ENCODE data around the gene AJAP1. TPM values are rescaled to one million over a fixed set of nuclear protein-coding genes. Genes with fewer than 3 reads are reported as not detected.
"Not testable (repeated sequence)": the region's sequence is repeated elsewhere in the genome, so short reads cannot be mapped to it uniquely, and the experiment has no call there.

AJAP1 gene
- total RNA-seq, 6 experiments from 2014 or later, result not detected

- no peaks in the 10 kb centered on the region for H3K4me1 Mint-ChIP-seq (ENCODE audit: low read depth)
- peaks cover 56% of the 10 kb centered on the region for H3K9me3 Mint-ChIP-seq
- H3K27me3 Mint-ChIP-seq (ENCODE audit: insufficient read depth), result peaks cover 3% of the 10 kb centered on the region
- no peak overlapping the region for H3K27ac Mint-ChIP-seq
- TF ChIP-seq CTCF (IDR thresholded peaks at IDR 0.05), result no peak
- H3K4me3 Mint-ChIP-seq, result no peak overlapping the region
- DNase-seq, result no peak
- 0 out of 2 replicates have a peak, but pooled peaks cover 10% of the 10 kb centered on the region for H3K36me3 Mint-ChIP-seq (ENCODE audit: low read depth)
These were observed 9.7 kb downstream of the AJAP1 start for GRCh38 chr1:4664095-4664494.

DNA sequence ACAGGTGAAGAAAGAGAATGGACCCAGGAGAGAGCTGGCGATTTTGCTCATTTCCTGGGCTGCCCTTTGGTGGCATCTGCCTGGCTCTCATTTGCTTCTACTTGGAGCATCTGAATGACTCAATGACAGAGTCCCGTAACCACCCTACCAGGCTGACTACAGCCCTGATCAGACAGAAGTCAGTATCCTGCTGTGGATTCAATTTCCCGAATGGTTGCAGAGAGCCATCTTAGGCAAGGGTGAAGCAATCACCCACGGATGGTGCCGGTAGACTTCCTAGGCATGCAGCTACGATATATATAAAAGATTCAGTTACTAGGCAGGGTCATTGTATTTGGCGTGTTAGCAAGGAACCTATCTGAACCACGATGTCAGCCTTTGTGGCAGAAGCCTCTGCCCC, 10.2 kb downstream of the AJAP1 start:
- Mint-ChIP-seq H3K9me3 (peaks cover 56% of the 10 kb centered on the region), H3K36me3 (ENCODE audit: low read depth) (0 out of 2 replicates have a peak, but pooled peaks cover 10% of the 10 kb centered on the region), H3K27me3 (ENCODE audit: insufficient read depth) (no peaks in the 10 kb centered on the region; the same call in 1 of the 2 replicates), H3K4me3 (no peak overlapping the region), H3K4me1 (ENCODE audit: low read depth) (no peaks in the 10 kb centered on the region), H3K27ac (no peak overlapping the region)
- TF ChIP-seq CTCF (IDR thresholded peaks at IDR 0.05), result no peak
- DNase-seq, result no peak

DNA sequence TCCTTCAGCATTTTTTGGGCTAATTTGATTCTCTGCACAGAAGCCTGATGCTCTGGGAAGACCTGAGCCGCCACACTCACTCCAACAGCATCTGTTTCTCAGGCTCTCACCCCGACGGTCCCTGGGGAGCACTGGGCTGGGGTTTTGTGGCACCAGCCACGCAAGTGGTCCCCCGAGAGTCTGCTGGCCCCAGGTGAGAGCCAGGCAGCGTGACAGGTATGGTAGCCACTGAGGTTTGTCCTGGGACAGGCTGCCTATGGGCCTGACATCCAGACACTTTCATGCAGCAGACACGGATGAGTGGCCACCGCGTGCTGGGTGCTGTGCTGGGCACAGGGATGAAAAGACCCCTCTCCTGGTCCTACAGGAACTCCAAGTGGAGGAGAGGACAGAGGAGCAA, 11.0 kb downstream of the AJAP1 start:
- TF ChIP-seq CTCF (IDR thresholded peaks at IDR 0.05), result no peak
- 0 out of 2 replicates have a peak, but pooled peaks cover 10% of the 10 kb centered on the region for H3K36me3 Mint-ChIP-seq (ENCODE audit: low read depth)

GRCh38 chr1:4666683-4667082, 12.3 kb downstream of the AJAP1 start:
- not testable (repeated sequence) for DNase-seq; H3K36me3 Mint-ChIP-seq (ENCODE audit: low read depth)

More for the DNA sequence above, 11.0 kb downstream of the AJAP1 start:
- no peaks in the 10 kb centered on the region; the same call in 1 of the 2 replicates for H3K27me3 Mint-ChIP-seq (ENCODE audit: insufficient read depth)
- H3K4me3 Mint-ChIP-seq, result no peak overlapping the region
- H3K27ac Mint-ChIP-seq, result no peak overlapping the region
- no peak for DNase-seq
- H3K9me3 Mint-ChIP-seq, result peaks cover 52% of the 10 kb centered on the region
- H3K4me1 Mint-ChIP-seq (ENCODE audit: low read depth), result no peaks in the 10 kb centered on the region

DNA sequence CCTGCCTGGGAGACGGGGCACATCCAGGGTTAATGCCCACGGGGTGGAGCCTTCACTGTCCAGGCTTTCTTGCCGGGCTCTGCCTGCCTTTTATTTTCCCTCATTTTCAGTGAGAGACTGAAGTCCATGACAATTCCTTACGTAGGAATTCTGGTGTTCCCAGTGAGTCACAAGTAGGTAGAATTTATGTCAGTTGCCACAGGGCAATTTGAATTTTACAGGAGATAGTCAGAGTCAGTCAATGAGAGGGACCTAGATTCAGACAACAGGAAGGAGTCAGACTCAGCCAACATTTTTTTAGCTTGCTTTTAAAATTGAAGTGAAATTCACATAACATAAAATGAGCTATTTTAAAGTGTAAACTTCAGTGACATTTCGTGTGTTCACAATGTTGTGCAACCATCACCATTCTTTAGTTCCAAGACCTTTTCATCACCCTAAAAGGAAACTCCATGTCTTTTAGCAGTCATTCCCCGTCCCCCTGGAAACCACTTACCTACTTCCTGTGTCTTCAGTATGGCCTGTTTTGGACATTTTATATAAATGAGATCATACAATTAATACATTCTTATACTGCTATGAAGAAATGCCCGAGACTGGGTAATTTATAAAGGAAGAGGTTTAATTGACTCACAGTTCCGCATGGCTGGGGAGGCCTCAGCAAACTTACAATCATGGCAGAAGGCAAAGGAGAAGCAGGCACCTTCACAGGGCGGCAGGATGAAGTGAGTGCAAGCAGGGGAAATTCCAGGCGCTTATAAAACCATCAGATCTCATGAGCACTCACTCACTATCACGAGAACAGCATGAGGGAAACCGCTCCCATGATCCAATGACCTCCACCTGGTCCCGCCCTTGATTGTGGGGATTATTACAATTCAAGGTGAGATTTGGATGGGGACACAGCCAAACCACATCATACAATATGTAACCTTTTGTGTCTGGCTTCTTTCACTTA, 14.6 kb downstream of the AJAP1 start:
- H3K4me3 Mint-ChIP-seq, result no peak overlapping the region
- no peak overlapping the region for H3K27ac Mint-ChIP-seq
- no peak for DNase-seq
- H3K36me3 Mint-ChIP-seq (ENCODE audit: low read depth), result 0 out of 2 replicates have a peak, but pooled peaks cover 4% of the 10 kb centered on the region
- peaks cover 44% of the 10 kb centered on the region for H3K9me3 Mint-ChIP-seq
- no peaks in the 10 kb centered on the region for H3K4me1 Mint-ChIP-seq (ENCODE audit: low read depth)
- no peaks in the 10 kb centered on the region; the same call in 1 of the 2 replicates for H3K27me3 Mint-ChIP-seq (ENCODE audit: insufficient read depth)
- no peak for TF ChIP-seq CTCF (IDR thresholded peaks at IDR 0.05)

More at GRCh38 chr1:4666683-4667082, 12.3 kb downstream of the AJAP1 start:
- not testable (repeated sequence) for H3K4me3 Mint-ChIP-seq; H3K4me1 Mint-ChIP-seq (ENCODE audit: low read depth); H3K27ac Mint-ChIP-seq; H3K27me3 Mint-ChIP-seq (ENCODE audit: insufficient read depth)
- H3K9me3 Mint-ChIP-seq, result peaks cover 48% of the 10 kb centered on the region

DNA sequence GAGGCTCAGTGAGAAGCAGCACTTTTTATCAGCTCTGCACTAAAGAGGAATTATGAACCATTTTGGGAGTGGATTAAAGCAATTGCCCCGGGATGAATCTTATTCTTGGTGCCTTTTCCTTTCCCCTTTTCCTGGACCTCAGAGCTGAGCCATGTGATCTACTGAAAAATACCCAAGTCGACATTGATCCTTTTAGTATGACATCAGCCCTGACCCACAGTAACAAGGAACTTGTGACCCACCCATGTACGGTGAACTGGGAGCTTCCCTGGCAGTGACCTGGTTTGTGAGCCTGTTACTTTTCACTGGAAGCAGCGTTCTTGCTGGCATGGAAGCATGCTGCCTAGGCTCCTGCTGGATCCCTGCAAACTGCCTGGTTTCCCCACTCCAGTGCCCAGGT, 15.9 kb downstream of the AJAP1 start:
- Mint-ChIP-seq H3K27ac (no peak overlapping the region), H3K36me3 (ENCODE audit: low read depth) (0 out of 2 replicates have a peak, but pooled peaks cover 4% of the 10 kb centered on the region), H3K27me3 (ENCODE audit: insufficient read depth) (no peaks in the 10 kb centered on the region; the same call in 1 of the 2 replicates), H3K4me3 (no peak overlapping the region), H3K9me3 (peaks cover 41% of the 10 kb centered on the region), H3K4me1 (ENCODE audit: low read depth) (no peaks in the 10 kb centered on the region)
- no peak for TF ChIP-seq CTCF (IDR thresholded peaks at IDR 0.05)
- no peak for DNase-seq
